Activated T-helper 17 cell treated with anti-CD3 and anti-CD28 coated beads, Interleukin-2, amount 50 U/mL, for 72 hours (primary cell): ENCODE results near the gene OPTC. TPM values are rescaled to one million over a fixed set of nuclear protein-coding genes. Genes with fewer than 3 reads are reported as not detected.

Experiments
- ATAC-seq: fragments of 150-1000 bp; cut with Tn5 transposase; replicated peaks from 2 replicates; pipeline ENCODE4 v1.10.0; 2021; ENCODE audit warnings: mild to moderate bottlenecking, moderate library complexity
- H3K27ac Mint-ChIP-seq: one replicate; pipeline ENCODE4 v1.8.0; 2022; ENCODE audit warnings: mixed read lengths
- H3K27me3 Mint-ChIP-seq: one replicate; pipeline ENCODE4 v1.8.0; 2022; ENCODE audit warnings: mixed read lengths
- H3K36me3 Mint-ChIP-seq: one replicate; pipeline ENCODE4 v1.8.0; 2022; ENCODE audit warnings: low read depth, mild to moderate bottlenecking, mixed read lengths
- H3K4me1 Mint-ChIP-seq: one replicate; pipeline ENCODE4 v1.8.0; 2022; ENCODE audit warnings: mixed read lengths
- H3K4me3 Mint-ChIP-seq: one replicate; pipeline ENCODE4 v1.8.0; 2022; ENCODE audit warnings: mild to moderate bottlenecking, mixed read lengths
- H3K9me3 Mint-ChIP-seq: one replicate; pipeline ENCODE4 v1.8.0; 2022; ENCODE audit warnings: mixed read lengths
- total RNA-seq, 2 donors: library from RNA; stranded (reverse); gene quantifications; one replicate each; pipeline ENCODE4 v1.2.3, GENCODE V29; 2022

Gene OPTC
- total RNA-seq, 2 donors from 2014 or later = not detected

- Mint-ChIP-seq H3K4me3 (no peak overlapping the region), H3K27me3 (no peaks in the 10 kb centered on the region), H3K36me3 (no peaks in the 10 kb centered on the region), H3K4me1 (no peaks in the 10 kb centered on the region), H3K27ac (no peak overlapping the region), H3K9me3 (no peaks in the 10 kb centered on the region)
- no peak for ATAC-seq
These were observed 27.9 kb downstream of the OPTC start for GRCh38 chr1:203521812-203522211.

GRCh38 chr1:203522237-203522636, 28.3 kb downstream of the OPTC start:
- no peak for ATAC-seq
- Mint-ChIP-seq H3K27me3 (no peaks in the 10 kb centered on the region), H3K36me3 (no peaks in the 10 kb centered on the region), H3K9me3 (no peaks in the 10 kb centered on the region), H3K4me1 (peaks cover 3% of the 10 kb centered on the region), H3K27ac (no peak overlapping the region), H3K4me3 (no peak overlapping the region)

GRCh38 chr1:203523667-203524066, 29.7 kb downstream of the OPTC start:
- no peak overlapping the region for H3K27ac Mint-ChIP-seq
- no peaks in the 10 kb centered on the region for H3K9me3 Mint-ChIP-seq
- H3K4me3 Mint-ChIP-seq = no peak overlapping the region
- no peaks in the 10 kb centered on the region for H3K27me3 Mint-ChIP-seq
- peaks cover 4% of the 10 kb centered on the region for H3K4me1 Mint-ChIP-seq
- H3K36me3 Mint-ChIP-seq = no peaks in the 10 kb centered on the region
- no peak for ATAC-seq

- H3K27me3 Mint-ChIP-seq = no peaks in the 10 kb centered on the region
- no peak for ATAC-seq
- H3K27ac Mint-ChIP-seq = no peak overlapping the region
- no peaks in the 10 kb centered on the region for H3K9me3 Mint-ChIP-seq
- H3K4me3 Mint-ChIP-seq = no peak overlapping the region
- H3K4me1 Mint-ChIP-seq = peaks cover 4% of the 10 kb centered on the region
- no peaks in the 10 kb centered on the region for H3K36me3 Mint-ChIP-seq
These were observed 30.2 kb downstream of the OPTC start for GRCh38 chr1:203524152-203524551.

GRCh38 chr1:203524824-203525223, 30.9 kb downstream of the OPTC start:
- Mint-ChIP-seq H3K4me3 (no peak overlapping the region), H3K27ac (no peak overlapping the region), H3K27me3 (no peaks in the 10 kb centered on the region), H3K36me3 (no peaks in the 10 kb centered on the region), H3K4me1 (peaks cover 4% of the 10 kb centered on the region), H3K9me3 (no peaks in the 10 kb centered on the region)
- ATAC-seq = no peak

GRCh38 chr1:203525685-203526084, 31.7 kb downstream of the OPTC start:
- H3K4me1 Mint-ChIP-seq = peaks cover 4% of the 10 kb centered on the region
- no peak overlapping the region for H3K27ac Mint-ChIP-seq
- no peak for ATAC-seq
- no peaks in the 10 kb centered on the region for H3K36me3 Mint-ChIP-seq
- H3K9me3 Mint-ChIP-seq = no peaks in the 10 kb centered on the region
- H3K4me3 Mint-ChIP-seq = no peak overlapping the region
- H3K27me3 Mint-ChIP-seq = no peaks in the 10 kb centered on the region

- ATAC-seq = no peak
- no peaks in the 10 kb centered on the region for H3K36me3 Mint-ChIP-seq
- no peaks in the 10 kb centered on the region for H3K27me3 Mint-ChIP-seq
- H3K9me3 Mint-ChIP-seq = no peaks in the 10 kb centered on the region
- H3K4me3 Mint-ChIP-seq = no peak overlapping the region
- peaks cover 4% of the 10 kb centered on the region for H3K4me1 Mint-ChIP-seq
- no peak overlapping the region for H3K27ac Mint-ChIP-seq
These were observed 32.2 kb downstream of the OPTC start for GRCh38 chr1:203526130-203526529.

- ATAC-seq = no peak
- H3K27ac Mint-ChIP-seq = peak overlapping the region; percentile 1
- no peaks in the 10 kb centered on the region for H3K9me3 Mint-ChIP-seq
- H3K4me3 Mint-ChIP-seq = no peak overlapping the region
- H3K27me3 Mint-ChIP-seq = no peaks in the 10 kb centered on the region
- peaks cover 4% of the 10 kb centered on the region for H3K4me1 Mint-ChIP-seq
- no peaks in the 10 kb centered on the region for H3K36me3 Mint-ChIP-seq
These were observed 32.6 kb downstream of the OPTC start for GRCh38 chr1:203526572-203526971.

GRCh38 chr1:203527013-203527412, 33.1 kb downstream of the OPTC start:
- H3K27me3 Mint-ChIP-seq = no peaks in the 10 kb centered on the region
- ATAC-seq = no peak
- peaks cover 4% of the 10 kb centered on the region for H3K4me1 Mint-ChIP-seq
- peak overlapping the region; percentile 1 for H3K27ac Mint-ChIP-seq
- no peak overlapping the region for H3K4me3 Mint-ChIP-seq
- no peaks in the 10 kb centered on the region for H3K36me3 Mint-ChIP-seq
- no peaks in the 10 kb centered on the region for H3K9me3 Mint-ChIP-seq

- no peaks in the 10 kb centered on the region for H3K36me3 Mint-ChIP-seq
- no peak for ATAC-seq
- peaks cover 4% of the 10 kb centered on the region for H3K4me1 Mint-ChIP-seq
- no peak overlapping the region for H3K4me3 Mint-ChIP-seq
- H3K27ac Mint-ChIP-seq = no peak overlapping the region
- H3K9me3 Mint-ChIP-seq = no peaks in the 10 kb centered on the region
- H3K27me3 Mint-ChIP-seq = no peaks in the 10 kb centered on the region
These were observed 34.1 kb downstream of the OPTC start for GRCh38 chr1:203528063-203528462.

- peak overlapping the region; percentile 29 for H3K27ac Mint-ChIP-seq
- no peaks in the 10 kb centered on the region for H3K9me3 Mint-ChIP-seq
- H3K4me1 Mint-ChIP-seq = peaks cover 4% of the 10 kb centered on the region
- ATAC-seq = no peak
- H3K27me3 Mint-ChIP-seq = no peaks in the 10 kb centered on the region
- no peak overlapping the region for H3K4me3 Mint-ChIP-seq
- H3K36me3 Mint-ChIP-seq = no peaks in the 10 kb centered on the region
These were observed 35.3 kb downstream of the OPTC start for GRCh38 chr1:203528976-203529835.

GRCh38 chr1:203531063-203531462, 37.1 kb downstream of the OPTC start:
- no peak overlapping the region for H3K4me3 Mint-ChIP-seq
- no peak for ATAC-seq
- H3K4me1 Mint-ChIP-seq = peaks cover 4% of the 10 kb centered on the region
- H3K27ac Mint-ChIP-seq = no peak overlapping the region
- no peaks in the 10 kb centered on the region for H3K27me3 Mint-ChIP-seq
- no peaks in the 10 kb centered on the region for H3K9me3 Mint-ChIP-seq
- no peaks in the 10 kb centered on the region for H3K36me3 Mint-ChIP-seq

- H3K4me3 Mint-ChIP-seq = no peak overlapping the region
- H3K36me3 Mint-ChIP-seq = no peaks in the 10 kb centered on the region
- H3K4me1 Mint-ChIP-seq = no peaks in the 10 kb centered on the region
- no peak for ATAC-seq
- peaks cover 4% of the 10 kb centered on the region for H3K27me3 Mint-ChIP-seq
- no peaks in the 10 kb centered on the region for H3K9me3 Mint-ChIP-seq
- H3K27ac Mint-ChIP-seq = no peak overlapping the region
These were observed 40.1 kb downstream of the OPTC start for GRCh38 chr1:203534012-203534411.

- no peaks in the 10 kb centered on the region for H3K9me3 Mint-ChIP-seq
- H3K27ac Mint-ChIP-seq = no peak overlapping the region
- no peak for ATAC-seq
- no peaks in the 10 kb centered on the region for H3K36me3 Mint-ChIP-seq
- no peaks in the 10 kb centered on the region for H3K4me1 Mint-ChIP-seq
- peaks cover 4% of the 10 kb centered on the region for H3K27me3 Mint-ChIP-seq
- H3K4me3 Mint-ChIP-seq = no peak overlapping the region
These were observed 40.6 kb downstream of the OPTC start for GRCh38 chr1:203534526-203534925.

GRCh38 chr1:203536575-203536974, 42.6 kb downstream of the OPTC start:
- Mint-ChIP-seq H3K9me3 (no peaks in the 10 kb centered on the region), H3K27ac (no peak overlapping the region), H3K36me3 (no peaks in the 10 kb centered on the region), H3K4me3 (no peak overlapping the region), H3K27me3 (peaks cover 4% of the 10 kb centered on the region), H3K4me1 (no peaks in the 10 kb centered on the region)
- no peak for ATAC-seq
